Neural progenitor cell (in vitro differentiated cells): ENCODE data around the gene ACSBG1. TPM values are rescaled to one million over a fixed set of nuclear protein-coding genes. Genes with fewer than 3 reads are reported as not detected.

Source experiments
- DNase-seq: peaks from one replicate; pipeline ENCODE4 v3.0.0-alpha.2; 2016; ENCODE audit warnings: low spot score
- H2AFZ ChIP-seq: fragments of 200-600 bp; sonication (generic); replicated peaks from 2 replicates; pipeline ENCODE4 v1.6.1; 2016; ENCODE audit warnings: antibody characterized with exemption
- H3F3A ChIP-seq: fragments of 200-600 bp; sonication (generic); 2 replicates; pipeline ENCODE4 v1.6.1; 2016; ENCODE audit warnings: antibody characterized with exemption, low read depth
- H3K27ac ChIP-seq: fragments of 200-600 bp; sonication (generic); 2 replicates; pipeline ENCODE4 v1.5.1; 2016; ENCODE audit warnings: mild to moderate bottlenecking
- H3K27me3 ChIP-seq: fragments of 200-600 bp; sonication (generic); 2 replicates; pipeline ENCODE4 v1.6.1; 2016; ENCODE audit warnings: mild to moderate bottlenecking, moderate library complexity
- H3K36me3 ChIP-seq: fragments of 200-600 bp; sonication (generic); 2 replicates; pipeline ENCODE4 v1.5.1; 2016
- H3K4me1 ChIP-seq: fragments of 200-600 bp; sonication (generic); 2 replicates; pipeline ENCODE4 v1.6.1; 2016; ENCODE audit warnings: mixed run types
- H3K4me2 ChIP-seq: fragments of 200-600 bp; sonication (generic); 2 replicates; pipeline ENCODE4 v1.6.1; 2016
- H3K4me3 ChIP-seq: fragments of 200-600 bp; sonication (generic); 2 replicates; pipeline ENCODE4 v1.5.1; 2016
- H3K79me2 ChIP-seq: fragments of 200-600 bp; sonication (generic); 2 replicates; pipeline ENCODE4 v1.6.1; 2016; ENCODE audit warnings: low read depth
- H3K9ac ChIP-seq: fragments of 200-600 bp; sonication (generic); 2 replicates; pipeline ENCODE4 v1.6.1; 2016
- H3K9me3 ChIP-seq: fragments of 200-600 bp; sonication (generic); 2 replicates; pipeline ENCODE4 v1.5.1; 2016; ENCODE audit warnings: low read depth
- H4K20me1 ChIP-seq: fragments of 200-600 bp; sonication (generic); 2 replicates; pipeline ENCODE4 v1.6.1; 2016; ENCODE audit warnings: low read depth
- H3K27ac Mint-ChIP-seq: 3 replicates; pipeline ENCODE4 v1.8.0; 2021; ENCODE audit warnings: mixed read lengths
- H3K27me3 Mint-ChIP-seq: 2 replicates; pipeline ENCODE4 v1.8.0; 2022; ENCODE audit warnings: low read depth, mild to moderate bottlenecking, inconsistent platforms, moderate library complexity, mixed read lengths; ENCODE audit not compliant: insufficient read depth
- H3K36me3 Mint-ChIP-seq: 3 replicates; pipeline ENCODE4 v1.8.0; 2021; ENCODE audit warnings: mixed read lengths
- H3K4me1 Mint-ChIP-seq: 3 replicates; pipeline ENCODE4 v1.8.0; 2021; ENCODE audit warnings: mixed read lengths
- H3K4me3 Mint-ChIP-seq: 3 replicates; pipeline ENCODE4 v1.8.0; 2021; ENCODE audit warnings: mild to moderate bottlenecking, moderate library complexity, mixed read lengths
- H3K9me3 Mint-ChIP-seq: 3 replicates; pipeline ENCODE4 v1.8.0; 2020; ENCODE audit warnings: mixed read lengths
- CTCF ChIP-seq: fragments of 200-600 bp; sonication (generic); IDR thresholded peaks from 2 replicates; pipeline ENCODE4 v1.5.1; 2017; ENCODE audit warnings: antibody characterized with exemption, mild to moderate bottlenecking
- EZH2 ChIP-seq: fragments of 200-600 bp; sonication (generic); IDR thresholded peaks from 2 replicates; pipeline ENCODE4 v1.6.1; 2017; ENCODE audit warnings: antibody characterized with exemption, mild to moderate bottlenecking, moderate library complexity
- EZH2phosphoT487 ChIP-seq: fragments of 200-600 bp; sonication (generic); IDR thresholded peaks from 2 replicates; pipeline ENCODE4 v1.6.1; 2017; ENCODE audit warnings: antibody characterized with exemption
- total RNA-seq: library from RNA; depleted of rRNA; stranded (reverse); fragments of >200 nt; gene quantifications from 2 replicates; pipeline ENCODE4 v1.2.3, GENCODE V29; 2015; ENCODE audit warnings: low replicate concordance

The ACSBG1 gene, protein sequence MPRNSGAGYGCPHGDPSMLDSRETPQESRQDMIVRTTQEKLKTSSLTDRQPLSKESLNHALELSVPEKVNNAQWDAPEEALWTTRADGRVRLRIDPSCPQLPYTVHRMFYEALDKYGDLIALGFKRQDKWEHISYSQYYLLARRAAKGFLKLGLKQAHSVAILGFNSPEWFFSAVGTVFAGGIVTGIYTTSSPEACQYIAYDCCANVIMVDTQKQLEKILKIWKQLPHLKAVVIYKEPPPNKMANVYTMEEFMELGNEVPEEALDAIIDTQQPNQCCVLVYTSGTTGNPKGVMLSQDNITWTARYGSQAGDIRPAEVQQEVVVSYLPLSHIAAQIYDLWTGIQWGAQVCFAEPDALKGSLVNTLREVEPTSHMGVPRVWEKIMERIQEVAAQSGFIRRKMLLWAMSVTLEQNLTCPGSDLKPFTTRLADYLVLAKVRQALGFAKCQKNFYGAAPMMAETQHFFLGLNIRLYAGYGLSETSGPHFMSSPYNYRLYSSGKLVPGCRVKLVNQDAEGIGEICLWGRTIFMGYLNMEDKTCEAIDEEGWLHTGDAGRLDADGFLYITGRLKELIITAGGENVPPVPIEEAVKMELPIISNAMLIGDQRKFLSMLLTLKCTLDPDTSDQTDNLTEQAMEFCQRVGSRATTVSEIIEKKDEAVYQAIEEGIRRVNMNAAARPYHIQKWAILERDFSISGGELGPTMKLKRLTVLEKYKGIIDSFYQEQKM
- total RNA-seq: 0.11 and 0.22 TPM in 2 replicates

DNA sequence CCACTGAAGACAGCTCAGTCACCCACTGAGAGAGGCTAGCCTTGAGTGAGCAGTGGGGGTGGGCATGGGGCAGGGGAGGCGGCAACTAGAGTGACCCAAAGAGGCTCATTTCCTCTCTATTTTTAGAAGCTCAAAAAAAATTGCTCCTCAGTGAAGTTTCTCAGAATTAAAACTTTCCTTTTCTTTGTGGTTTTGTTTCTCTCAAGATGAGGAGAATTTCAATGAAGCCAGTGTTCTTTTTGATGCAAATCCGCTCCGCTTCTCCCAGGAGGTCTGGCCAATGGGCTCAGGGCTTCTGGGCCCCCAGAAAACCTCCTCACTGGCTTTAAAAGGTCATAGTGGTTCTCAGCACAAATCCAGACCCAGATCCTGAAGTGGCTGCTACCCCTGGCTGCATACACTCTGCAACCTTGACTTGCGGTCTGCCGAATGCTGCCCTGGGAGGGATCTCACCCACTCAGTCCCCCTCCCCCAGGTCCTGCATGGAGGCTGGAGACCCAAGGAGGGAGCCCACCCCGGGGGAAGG, at the start of gene ACSBG1:
Gene ACSBG1 (minus strand): TSS at position 51 of the 526 bp plus-strand sequence. CDS start 64 bp downstream, outside the sequence.
- Histone ChIP-seq H3K36me3 (no peaks in the 10 kb centered on the region), H3K4me2 (no peak within 1 kb of the TSS), H3K9ac (no peak within 1 kb of the TSS), H3K79me2 (no peaks in the 10 kb centered on the region), H3K27me3 (no peaks in the 10 kb centered on the region), H3K27ac (no peak within 1 kb of the TSS), H3F3A (no peaks in the 10 kb centered on the region), H3K4me1 (peaks cover 7% of the 10 kb centered on the region), H3K9me3 (no peaks in the 10 kb centered on the region), H2AFZ (peak within 1 kb of the TSS; percentile 17), H3K4me3 (no peak within 1 kb of the TSS), H4K20me1 (no peaks in the 10 kb centered on the region)
- peaks cover 18% of the 10 kb centered on the region for H3K4me1 Mint-ChIP-seq
- H3K9me3 Mint-ChIP-seq: no peaks in the 10 kb centered on the region
- DNase-seq: no peak
- no peaks in the 10 kb centered on the region for H3K27me3 Mint-ChIP-seq
- peak within 1 kb of the TSS; percentile 90 for H3K27ac Mint-ChIP-seq
- H3K36me3 Mint-ChIP-seq: no peaks in the 10 kb centered on the region
- H3K4me3 Mint-ChIP-seq: peak within 1 kb of the TSS; percentile 55
- no peak for TF ChIP-seq EZH2phosphoT487
- no peak for TF ChIP-seq EZH2
- TF ChIP-seq CTCF: no peak

DNA sequence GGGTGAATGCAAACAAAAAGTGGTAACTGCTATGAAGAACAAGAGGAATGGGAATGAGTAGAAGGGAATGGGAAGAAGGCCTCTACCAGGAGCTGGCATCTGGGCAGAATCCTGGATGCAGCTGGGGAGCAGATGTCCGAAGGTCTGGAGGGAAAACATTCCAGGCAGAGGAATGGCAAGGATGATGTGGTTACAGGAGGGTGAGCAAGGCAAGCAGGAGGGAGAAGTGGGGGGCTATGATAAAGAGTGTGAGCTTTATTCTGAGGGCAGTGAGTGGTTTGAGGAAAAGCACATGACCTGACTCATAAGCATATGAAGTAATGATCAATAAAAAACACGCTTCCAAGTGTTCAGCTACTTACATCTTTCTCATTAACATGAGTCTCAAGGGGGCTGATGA, 48.0 kb upstream of the ACSBG1 start:
- Mint-ChIP-seq H3K4me3 (no peak overlapping the region), H3K27ac (no peak overlapping the region), H3K9me3 (no peaks in the 10 kb centered on the region), H3K4me1 (no peaks in the 10 kb centered on the region), H3K27me3 (no peaks in the 10 kb centered on the region), H3K36me3 (peaks cover 6% of the 10 kb centered on the region)
- H2AFZ ChIP-seq: no peak overlapping the region
- H3K27me3 ChIP-seq: no peaks in the 10 kb centered on the region
- H3K79me2 ChIP-seq: no peaks in the 10 kb centered on the region
- no peak overlapping the region for H3K27ac ChIP-seq
- no peaks in the 10 kb centered on the region for H3F3A ChIP-seq
- H4K20me1 ChIP-seq: no peaks in the 10 kb centered on the region
- H3K4me3 ChIP-seq: no peak overlapping the region
- H3K9me3 ChIP-seq: no peaks in the 10 kb centered on the region
- H3K4me2 ChIP-seq: no peak overlapping the region
- no peaks in the 10 kb centered on the region for H3K4me1 ChIP-seq
- no peaks in the 10 kb centered on the region for H3K36me3 ChIP-seq
- TF ChIP-seq CTCF: no peak
- no peak for TF ChIP-seq EZH2
- TF ChIP-seq EZH2phosphoT487: no peak
- DNase-seq: no peak
- no peak overlapping the region for H3K9ac ChIP-seq

DNA sequence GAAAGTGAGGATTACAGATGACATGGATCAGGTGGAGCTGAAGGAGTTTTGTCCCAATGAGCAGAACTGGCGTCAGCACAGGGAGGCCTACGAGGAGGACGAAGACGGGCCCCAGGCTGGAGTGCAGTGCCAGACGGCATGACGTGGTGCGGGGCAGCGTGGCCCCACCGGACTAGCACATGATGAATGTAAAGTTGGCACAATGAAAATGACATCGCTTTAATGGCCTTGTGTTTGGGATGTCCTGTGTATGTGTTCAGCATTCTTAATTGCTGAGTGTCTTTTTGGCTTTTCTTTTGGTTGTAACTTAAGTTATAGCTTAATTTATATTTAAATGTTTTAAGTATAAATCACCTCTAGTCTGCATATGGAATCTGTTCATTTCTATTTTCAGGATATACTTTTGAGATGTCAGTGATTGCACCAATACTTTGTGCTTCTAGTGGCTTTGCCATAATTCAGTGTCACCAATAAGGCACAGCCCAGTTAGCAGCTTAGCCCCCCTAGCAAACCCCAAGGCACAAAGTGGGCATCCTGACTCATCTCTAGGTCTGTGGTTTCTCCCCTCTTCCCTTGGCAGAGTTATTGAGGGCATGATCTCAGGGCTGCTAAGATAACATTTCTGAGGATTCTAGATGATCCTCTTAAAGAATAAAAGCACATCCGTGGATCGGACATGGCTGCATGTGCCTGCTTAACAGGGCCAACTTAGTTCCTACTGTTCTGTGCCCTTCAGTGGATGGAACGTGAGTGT, 46.1 kb upstream of the ACSBG1 start:
- Histone ChIP-seq H3K4me3 (no peak overlapping the region), H3K4me2 (no peak overlapping the region), H2AFZ (no peak overlapping the region), H3K9ac (no peak overlapping the region), H3F3A (no peaks in the 10 kb centered on the region), H3K79me2 (no peaks in the 10 kb centered on the region), H3K9me3 (no peaks in the 10 kb centered on the region), H3K27ac (no peak overlapping the region), H3K27me3 (no peaks in the 10 kb centered on the region), H3K36me3 (no peaks in the 10 kb centered on the region), H3K4me1 (no peaks in the 10 kb centered on the region), H4K20me1 (no peaks in the 10 kb centered on the region)
- no peak overlapping the region for H3K27ac Mint-ChIP-seq
- TF ChIP-seq EZH2phosphoT487 (no peak), CTCF (no peak), EZH2 (no peak)
- H3K9me3 Mint-ChIP-seq: no peaks in the 10 kb centered on the region
- no peaks in the 10 kb centered on the region for H3K4me1 Mint-ChIP-seq
- no peak for DNase-seq
- no peak overlapping the region for H3K4me3 Mint-ChIP-seq
- H3K27me3 Mint-ChIP-seq: no peaks in the 10 kb centered on the region
- no peaks in the 10 kb centered on the region for H3K36me3 Mint-ChIP-seq
